Tibial artery (tissue), 4 donors: ENCODE results near the gene HDAC4.

Experiments
- DNase-seq, 2 donors: peaks; one replicate each; pipeline ENCODE4 v3.0.0-alpha.2; 2019
- H3K27ac ChIP-seq, 2 donors: fragments of 200-600 bp; sonication (generic) in 1 of 2; 1 replicate in 1 of 2; 2 replicates in 1 of 2; pipeline ENCODE4 v1.5.1; 2018 to 2019; ENCODE audit warnings: mild to moderate bottlenecking in 1 of 2
- H3K27me3 ChIP-seq, 2 donors: fragments of 200-600 bp; sonication (generic) in 1 of 2; one replicate each; pipeline versions ENCODE4 v1.5.1 to v1.6.0; 2016 to 2019
- H3K36me3 ChIP-seq, 3 donors: fragments of 200-600 bp; sonication (generic) in 2 of 3; one replicate each; pipeline ENCODE4 v1.5.1; 2016 to 2019; ENCODE audit warnings: mild to moderate bottlenecking in 2 of 3
- H3K4me1 ChIP-seq, 4 donors: fragments of 200-600 bp; sonication (generic) in 2 of 4; 1 replicate in 3 of 4; 2 replicates in 1 of 4; pipeline ENCODE4 v1.5.1; 2016 to 2019
- H3K4me3 ChIP-seq, 2 donors: fragments of 200-600 bp; sonication (generic) in 1 of 2; 1 replicate in 1 of 2; 2 replicates in 1 of 2; pipeline ENCODE4 v1.5.1; 2018 to 2019; ENCODE audit warnings: mild to moderate bottlenecking in 2 of 2
- H3K9me3 ChIP-seq, 3 donors: fragments of 200-600 bp; sonication (generic) in 1 of 3; one replicate each; pipeline ENCODE4 v1.5.1; 2016 to 2019
- CTCF ChIP-seq, 2 experiments: fragments of 200-600 bp in 1 of 2; fragments of 450-650 bp in 1 of 2; IDR thresholded peaks; one replicate each; pipeline ENCODE4 v1.5.1; 2017 to 2019; ENCODE audit warnings: antibody characterized with exemption in 2 of 2, mild to moderate bottlenecking in 1 of 2, moderate library complexity in 1 of 2
- intact Hi-C: fragments of 100-400 bp; cut with DNase I; formaldehyde crosslinking; loops from one replicate; pipeline ENCODE4 v1.15.0; 2023; ENCODE audit warnings: low total_unique reads

Gene HDAC4

GRCh38 chr2:239012228-239012627, 388.6 kb downstream of the HDAC4 start:
- DNase-seq = peak; percentile 16 to 43
- Histone ChIP-seq H3K27me3 (peaks cover 0 to 49% of the 10 kb centered on the region in 2 donors), H3K4me1 (no peaks in the 10 kb centered on the region), H3K27ac (no peak overlapping the region), H3K36me3 (no peaks in the 10 kb centered on the region), H3K4me3 (no peak overlapping the region), H3K9me3 (no peaks in the 10 kb centered on the region)
- TF ChIP-seq CTCF (IDR thresholded peaks at IDR 0.05) = no peak
- intact Hi-C loops = no loop called here

- no peak overlapping the region for H3K27ac ChIP-seq
- H3K9me3 ChIP-seq = no peaks in the 10 kb centered on the region
- H3K36me3 ChIP-seq = no peaks in the 10 kb centered on the region
- DNase-seq = peak; percentile 10 to 51
- no peak overlapping the region for H3K4me3 ChIP-seq
- no peak for TF ChIP-seq CTCF (IDR thresholded peaks at IDR 0.05)
- no peaks in the 10 kb centered on the region for H3K4me1 ChIP-seq
- intact Hi-C loops = no loop called here
- H3K27me3 ChIP-seq = peaks cover 0 to 33% of the 10 kb centered on the region in 2 donors
Measured at GRCh38 chr2:239009589-239009961, 391.2 kb downstream of the HDAC4 start.

GRCh38 chr2:239008677-239009588, 391.9 kb downstream of the HDAC4 start:
- DNase-seq = peak; percentile 15 to 53
- Histone ChIP-seq H3K9me3 (no peaks in the 10 kb centered on the region), H3K27ac (no peak overlapping the region), H3K4me1 (peaks cover 0 to 4% (median 0%) of the 10 kb centered on the region in 4 donors), H3K36me3 (no peaks in the 10 kb centered on the region), H3K4me3 (no peak overlapping the region), H3K27me3 (peaks cover 0 to 37% of the 10 kb centered on the region in 2 donors)
- intact Hi-C loops = no loop called here
- no peak for TF ChIP-seq CTCF (IDR thresholded peaks at IDR 0.05)

- intact Hi-C loops = no loop called here
- Histone ChIP-seq H3K27me3 (peaks cover 0 to 31% of the 10 kb centered on the region in 2 donors), H3K4me3 (no peak overlapping the region), H3K27ac (no peak overlapping the region), H3K36me3 (no peaks in the 10 kb centered on the region), H3K9me3 (no peaks in the 10 kb centered on the region), H3K4me1 (peaks cover 0 to 9% (median 4%) of the 10 kb centered on the region in 4 donors)
- DNase-seq = peak; percentile 13 to 31
- TF ChIP-seq CTCF (IDR thresholded peaks at IDR 0.05) = no peak
Measured at GRCh38 chr2:239008004-239008403, 392.8 kb downstream of the HDAC4 start.

- no peak for TF ChIP-seq CTCF (IDR thresholded peaks at IDR 0.05)
- peaks cover 0 to 14% (median 4%) of the 10 kb centered on the region in 4 donors for H3K4me1 ChIP-seq
- no peak overlapping the region for H3K4me3 ChIP-seq
- DNase-seq = no peak
- peaks cover 0 to 2% (median under 1%) of the 10 kb centered on the region in 3 donors for H3K9me3 ChIP-seq
- intact Hi-C loops = no loop called here
- no peak overlapping the region for H3K27ac ChIP-seq
- no peaks in the 10 kb centered on the region for H3K36me3 ChIP-seq
- peaks cover 0 to 26% of the 10 kb centered on the region in 2 donors for H3K27me3 ChIP-seq
Measured at GRCh38 chr2:239006622-239007285, 394.1 kb downstream of the HDAC4 start.
